D721Med (cell line): ENCODE measurements around the gene DTYMK.
"Not testable (repeated sequence)": the region's sequence is repeated elsewhere in the genome, so short reads cannot be mapped to it uniquely, and the experiment has no call there.

Source experiments
- DNase-seq: peaks from one replicate; pipeline ENCODE4 v3.0.0; 2011; ENCODE audit warnings: low spot score; ENCODE audit not compliant: insufficient read length
- FAIRE-seq: peaks from 2 replicates; lab custom pipeline; 2011; peaks lifted over from hg19 to GRCh38; lab: Jason Lieb, UNC
- CTCF ChIP-seq: IDR thresholded peaks from 2 replicates; pipeline ENCODE4 v1.5.1; 2012; ENCODE audit warnings: mild to moderate bottlenecking, control low read depth; ENCODE audit not compliant: insufficient read depth; ENCODE audit errors: missing control alignments

The DTYMK gene

GRCh38 chr2:241666627-241667400 lies 19.8 kb downstream of the DTYMK start:
- no peak for FAIRE-seq
- TF ChIP-seq CTCF = no peak

DNA sequence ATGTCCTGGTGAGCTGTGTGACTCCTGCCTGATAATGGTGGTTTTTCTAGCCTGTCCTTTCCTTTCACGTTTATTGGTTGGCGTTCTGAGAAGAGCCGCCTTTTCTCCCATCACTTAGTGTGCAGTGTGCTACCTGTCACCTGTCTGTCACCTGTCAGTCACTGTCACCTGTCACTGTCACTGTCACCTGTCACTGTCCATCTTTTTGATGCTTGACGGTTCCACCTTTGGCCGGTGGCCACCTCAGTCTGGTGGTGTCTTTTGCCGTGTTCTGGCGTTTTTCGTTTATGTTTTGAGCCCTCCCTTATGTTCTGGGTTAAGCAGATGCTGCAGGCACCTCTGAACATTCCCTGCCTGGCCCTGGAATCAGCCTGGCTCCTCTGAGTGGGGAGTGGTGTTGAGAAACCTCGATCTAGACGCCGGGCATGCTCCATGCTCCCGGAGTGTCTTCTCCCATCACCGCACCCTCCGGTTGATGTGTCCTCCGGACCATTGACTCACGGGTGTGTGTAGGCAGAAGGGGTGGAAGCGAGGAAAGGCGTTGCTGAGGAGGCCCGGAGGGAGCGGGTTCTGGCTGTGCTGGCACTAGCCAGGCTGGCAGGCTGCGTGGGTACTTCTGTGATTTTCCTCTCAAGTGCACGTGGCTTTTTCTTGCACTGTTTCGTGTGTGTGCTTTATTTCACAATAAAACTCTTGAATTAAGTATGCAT lies 20.7 kb downstream of the DTYMK start:
- FAIRE-seq (no peak), DNase-seq (no peak)
- no peak for TF ChIP-seq CTCF

More at GRCh38 chr2:241666627-241667400, 19.8 kb downstream of the DTYMK start:
- DNase-seq = no peak

- not testable (repeated sequence) for FAIRE-seq, DNase-seq
Measured at GRCh38 chr2:241662731-241663130, 23.9 kb downstream of the DTYMK start.

DNA sequence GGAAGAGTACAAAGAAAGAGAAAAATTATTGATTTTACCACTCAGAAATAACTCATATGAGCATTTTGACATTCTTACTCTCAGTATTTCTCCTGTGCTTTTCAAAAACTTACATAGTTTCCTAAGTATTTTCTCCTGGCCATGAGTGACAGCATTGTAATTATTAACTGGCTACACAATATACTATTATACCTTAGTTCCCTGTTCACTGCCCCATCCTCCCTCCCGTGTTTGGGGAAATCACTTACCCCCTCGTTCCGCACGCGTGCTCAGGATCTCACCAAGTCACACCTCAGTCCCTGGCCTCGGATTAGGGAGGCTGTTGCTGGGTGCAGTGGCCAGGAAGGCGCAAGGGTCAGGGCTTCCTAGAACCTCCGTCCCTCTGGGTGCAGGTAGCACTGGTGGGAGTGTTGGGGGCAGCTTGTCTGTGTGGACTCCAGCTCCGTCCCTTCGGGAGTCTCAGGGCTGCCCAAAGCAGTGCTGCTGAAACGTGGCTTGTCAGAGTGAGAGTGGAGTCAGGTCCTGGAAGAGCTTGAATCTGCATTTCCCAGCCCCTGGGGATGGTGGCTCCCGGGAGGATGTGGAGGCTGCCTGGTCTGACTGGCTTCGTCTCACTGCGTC lies 25.9 kb downstream of the DTYMK start:
- no peak for TF ChIP-seq CTCF
- DNase-seq (no peak), FAIRE-seq (no peak)

- DNase-seq = no peak
- no peak for FAIRE-seq
- TF ChIP-seq CTCF = peak; percentile 62
Measured at GRCh38 chr2:241659150-241659739, 27.4 kb downstream of the DTYMK start.

- TF ChIP-seq CTCF = no peak
- FAIRE-seq (no peak), DNase-seq (no peak)
Measured at GRCh38 chr2:241658296-241658695, 28.3 kb downstream of the DTYMK start.

GRCh38 chr2:241657786-241658254 lies 28.8 kb downstream of the DTYMK start:
- DNase-seq (no peak), FAIRE-seq (no peak)
- no peak for TF ChIP-seq CTCF
